ENCODE results near the gene IDUA. TPM values are rescaled to one million over a fixed set of nuclear protein-coding genes. Genes with fewer than 3 reads are reported as not detected.

Gene IDUA
- total RNA-seq, 2 donors from 2014 or later, result 8.9 to 10.2 TPM

DNA sequence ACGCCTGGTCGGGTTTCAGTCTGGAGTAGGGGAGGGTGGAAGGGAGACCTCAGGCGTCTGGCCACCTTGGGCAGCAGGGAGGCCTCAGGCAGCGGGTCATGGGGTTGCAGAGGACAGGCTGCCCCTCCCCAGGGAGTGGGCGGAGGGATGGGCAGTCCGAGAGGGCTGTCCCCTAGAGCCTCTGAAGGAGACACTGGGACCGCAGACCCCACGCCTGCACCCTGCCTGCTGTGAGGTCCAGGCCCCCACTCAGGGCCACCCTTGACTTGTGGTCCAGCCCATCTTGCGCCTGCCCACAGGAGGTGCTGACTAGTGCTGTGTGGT, 41.0 kb downstream of the IDUA start:
- no peak overlapping the region for H3K4me3 ChIP-seq
- H3K36me3 ChIP-seq, result peaks cover 13% of the 10 kb centered on the region
- H3K27ac ChIP-seq, result no peak overlapping the region
- H3K27me3 ChIP-seq, result no peaks in the 10 kb centered on the region
- H3K4me1 ChIP-seq, result peaks cover 0 to 12% of the 10 kb centered on the region in 2 donors
- no peak for DNase-seq (ENCODE audit: low spot score)
- no peaks in the 10 kb centered on the region for H3K9me3 ChIP-seq
- TF ChIP-seq, protein P1, sequence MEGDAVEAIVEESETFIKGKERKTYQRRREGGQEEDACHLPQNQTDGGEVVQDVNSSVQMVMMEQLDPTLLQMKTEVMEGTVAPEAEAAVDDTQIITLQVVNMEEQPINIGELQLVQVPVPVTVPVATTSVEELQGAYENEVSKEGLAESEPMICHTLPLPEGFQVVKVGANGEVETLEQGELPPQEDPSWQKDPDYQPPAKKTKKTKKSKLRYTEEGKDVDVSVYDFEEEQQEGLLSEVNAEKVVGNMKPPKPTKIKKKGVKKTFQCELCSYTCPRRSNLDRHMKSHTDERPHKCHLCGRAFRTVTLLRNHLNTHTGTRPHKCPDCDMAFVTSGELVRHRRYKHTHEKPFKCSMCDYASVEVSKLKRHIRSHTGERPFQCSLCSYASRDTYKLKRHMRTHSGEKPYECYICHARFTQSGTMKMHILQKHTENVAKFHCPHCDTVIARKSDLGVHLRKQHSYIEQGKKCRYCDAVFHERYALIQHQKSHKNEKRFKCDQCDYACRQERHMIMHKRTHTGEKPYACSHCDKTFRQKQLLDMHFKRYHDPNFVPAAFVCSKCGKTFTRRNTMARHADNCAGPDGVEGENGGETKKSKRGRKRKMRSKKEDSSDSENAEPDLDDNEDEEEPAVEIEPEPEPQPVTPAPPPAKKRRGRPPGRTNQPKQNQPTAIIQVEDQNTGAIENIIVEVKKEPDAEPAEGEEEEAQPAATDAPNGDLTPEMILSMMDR (IDR thresholded peaks at IDR 0.05), result no peak

DNA sequence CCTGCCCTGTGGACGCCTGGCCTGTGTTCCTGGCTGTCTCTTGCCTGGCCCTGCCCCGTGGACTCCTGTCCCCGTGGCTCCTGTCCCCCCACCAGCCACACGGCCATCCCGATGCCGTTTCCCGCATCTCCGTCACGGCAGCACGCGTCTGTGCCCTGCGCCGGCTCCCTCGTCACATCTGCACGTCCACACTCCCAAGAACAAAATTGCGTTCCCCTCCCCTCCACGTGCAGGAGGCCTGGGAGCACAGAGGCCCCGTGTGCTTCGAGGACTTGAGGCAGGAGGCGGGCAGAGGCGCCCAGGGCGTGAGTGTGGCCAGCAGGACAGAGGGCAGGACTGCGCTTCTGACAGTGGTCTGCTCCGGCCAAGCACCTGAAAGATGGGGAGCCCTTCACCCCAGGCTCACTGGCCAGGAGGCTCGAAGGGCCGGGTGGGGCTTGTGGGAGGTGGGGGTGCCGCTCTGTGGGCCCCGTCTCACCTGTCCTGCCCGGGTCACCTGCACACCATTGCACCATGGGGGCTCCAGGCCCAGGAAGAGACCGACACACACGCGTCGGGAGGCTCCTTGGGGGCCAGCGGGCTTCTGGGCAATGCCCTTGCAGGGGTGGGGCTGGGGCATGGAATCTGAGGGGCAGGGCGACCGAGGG, 41.9 kb downstream of the IDUA start:
- no peak for DNase-seq (ENCODE audit: low spot score)
- H3K4me3 ChIP-seq, result no peak overlapping the region

DNA sequence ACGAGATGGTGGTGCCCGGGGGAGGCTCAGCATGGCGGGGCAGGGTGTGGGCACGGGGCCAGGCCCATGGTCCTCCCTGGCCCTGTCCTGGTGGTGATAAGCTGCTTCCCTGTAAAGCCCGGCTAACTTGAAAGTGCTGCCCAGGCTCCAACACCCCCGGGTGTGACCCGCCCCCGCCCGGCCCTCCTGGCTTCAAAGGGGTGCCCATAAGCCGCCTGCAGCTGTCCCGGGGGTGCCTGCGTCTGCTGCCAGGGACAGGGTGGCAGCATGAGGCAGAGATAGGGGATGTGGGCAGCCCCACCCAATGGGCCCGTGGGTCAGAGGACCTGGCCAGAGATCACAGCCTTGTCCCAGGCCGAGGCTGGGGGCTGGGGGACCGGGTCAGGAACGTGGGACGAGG, 42.7 kb downstream of the IDUA start:
- no peak overlapping the region for H3K4me3 ChIP-seq
- H3K36me3 ChIP-seq, result peaks cover 10% of the 10 kb centered on the region
- TF ChIP-seq, protein P1 (IDR thresholded peaks at IDR 0.05), result no peak
- no peak for DNase-seq (ENCODE audit: low spot score)
- peaks cover 0 to 16% of the 10 kb centered on the region in 2 donors for H3K4me1 ChIP-seq
- H3K27me3 ChIP-seq, result no peaks in the 10 kb centered on the region
- H3K27ac ChIP-seq, result no peak overlapping the region
- H3K9me3 ChIP-seq, result no peaks in the 10 kb centered on the region

More for the DNA sequence above, 41.9 kb downstream of the IDUA start:
- peaks cover 13% of the 10 kb centered on the region for H3K36me3 ChIP-seq
- H3K4me1 ChIP-seq, result peaks cover 0 to 15% of the 10 kb centered on the region in 2 donors
- no peak overlapping the region for H3K27ac ChIP-seq
- H3K9me3 ChIP-seq, result no peaks in the 10 kb centered on the region
- TF ChIP-seq, protein P1 (IDR thresholded peaks at IDR 0.05), result no peak
- H3K27me3 ChIP-seq, result no peaks in the 10 kb centered on the region

DNA sequence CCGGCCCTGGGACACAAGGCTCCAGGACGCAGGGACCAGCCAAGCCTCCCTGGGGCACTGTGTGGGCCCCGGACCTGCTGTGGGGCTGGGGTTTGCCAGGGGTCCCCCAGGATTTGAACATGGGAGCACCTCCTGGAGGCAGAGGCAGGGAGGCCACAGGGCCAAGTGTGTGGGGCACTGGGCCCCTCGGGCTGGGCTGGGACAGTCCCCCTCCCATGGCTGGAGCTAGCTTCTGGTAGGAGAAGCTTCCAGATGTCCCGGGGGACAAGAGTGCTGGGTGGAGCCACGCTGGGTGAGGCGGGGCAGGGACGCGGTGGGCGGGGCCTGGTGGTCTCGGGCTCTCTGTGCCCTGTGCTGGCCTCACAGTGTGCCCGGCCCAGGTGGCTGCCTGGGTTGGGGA, 43.2 kb downstream of the IDUA start:
- Histone ChIP-seq H3K36me3 (peaks cover 5% of the 10 kb centered on the region), H3K27me3 (no peaks in the 10 kb centered on the region), H3K4me1 (peaks cover 0 to 19% of the 10 kb centered on the region in 2 donors), H3K9me3 (no peaks in the 10 kb centered on the region), H3K4me3 (no peak overlapping the region), H3K27ac (no peak overlapping the region)
- DNase-seq (ENCODE audit: low spot score), result no peak
- TF ChIP-seq, protein P1 (IDR thresholded peaks at IDR 0.05), result no peak

DNA sequence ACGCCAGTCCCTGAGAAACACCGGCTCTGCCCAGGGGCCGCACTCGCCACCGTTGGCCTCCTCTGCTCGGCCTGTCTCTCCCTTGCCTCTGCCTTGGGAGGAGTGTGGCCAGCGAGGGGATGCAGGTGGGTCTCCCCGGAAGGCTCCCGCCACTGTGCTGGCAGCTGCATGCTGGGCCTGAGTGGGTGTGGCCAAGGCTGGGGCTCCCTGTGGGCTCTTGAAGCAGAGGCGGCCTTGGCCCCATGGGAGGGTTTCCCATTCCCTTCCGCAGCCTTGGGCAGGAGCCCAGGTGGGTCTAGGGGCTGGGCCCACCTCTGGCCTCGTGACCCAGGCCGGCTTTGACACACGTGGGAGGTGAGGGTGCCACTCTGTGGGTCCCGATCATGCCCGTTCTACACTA, 43.7 kb downstream of the IDUA start:
- Histone ChIP-seq H3K27ac (no peak overlapping the region), H3K4me3 (no peak overlapping the region), H3K9me3 (no peaks in the 10 kb centered on the region), H3K4me1 (peaks cover 0 to 23% of the 10 kb centered on the region in 2 donors), H3K27me3 (no peaks in the 10 kb centered on the region), H3K36me3 (no peaks in the 10 kb centered on the region)
- TF ChIP-seq, protein P1 (IDR thresholded peaks at IDR 0.05), result no peak
- no peak for DNase-seq (ENCODE audit: low spot score)

DNA sequence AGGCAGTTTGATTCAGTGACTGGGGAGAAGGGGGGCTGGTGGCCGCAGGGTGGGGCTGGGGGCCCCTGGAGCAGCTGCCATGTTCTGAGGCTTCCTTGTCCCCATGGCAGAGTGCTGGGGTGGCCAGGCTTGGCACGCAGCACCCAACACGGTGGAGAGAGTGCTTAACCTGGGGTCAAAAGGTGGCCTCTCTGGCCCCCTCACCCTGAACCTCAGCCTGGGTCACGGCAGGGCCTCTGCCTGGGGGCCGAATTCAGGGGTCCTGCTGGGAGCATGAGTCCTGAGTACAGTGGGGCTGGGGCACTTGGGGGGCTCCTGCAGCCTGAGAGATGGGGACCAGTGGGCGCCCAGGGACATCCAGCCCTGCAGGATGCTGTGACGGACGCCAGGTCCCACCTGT, 44.5 kb downstream of the IDUA start:
- TF ChIP-seq, protein P1 (IDR thresholded peaks at IDR 0.05), result no peak
- no peak for DNase-seq (ENCODE audit: low spot score)
- Histone ChIP-seq H3K4me3 (no peak overlapping the region), H3K36me3 (no peaks in the 10 kb centered on the region), H3K27me3 (no peaks in the 10 kb centered on the region), H3K4me1 (peaks cover 0 to 18% of the 10 kb centered on the region in 2 donors), H3K27ac (no peak overlapping the region), H3K9me3 (no peaks in the 10 kb centered on the region)
